Omental fat pad (tissue), 4 donors: ENCODE measurements around the gene CALY. TPM values are rescaled to one million over a fixed set of nuclear protein-coding genes. Genes with fewer than 3 reads are reported as not detected.
"Not testable (repeated sequence)": the region's sequence is repeated elsewhere in the genome, so short reads cannot be mapped to it uniquely, and the experiment has no call there.

ENCODE experiments used
- ATAC-seq: fragments of 150-250 bp; one replicate; pipeline ENCODE4 v1.9.1; 2016; ENCODE audit warnings: mild to moderate bottlenecking, moderate library complexity; ENCODE audit not compliant: low FRiP score
- DNase-seq: peaks from one replicate; pipeline ENCODE4 v3.0.0-alpha.2; 2019; ENCODE audit warnings: low spot score
- total RNA-seq, 4 donors: library from RNA; depleted of rRNA; stranded (reverse); fragments of >200 nt; gene quantifications; one replicate each; pipeline ENCODE4 v1.1.0, GENCODE V29; 2016
- TF ChIP-seq, protein P1 (sequence below), 3 donors: fragments of 450-650 bp; IDR thresholded peaks; one replicate each; pipeline ENCODE4 v1.5.1; 2016 to 2017; ENCODE audit warnings: antibody characterized with exemption in 3 of 3, mild to moderate bottlenecking in 3 of 3, moderate library complexity in 2 of 3

The CALY gene
- total RNA-seq, 4 donors from 2014 or later, result not detected

DNA sequence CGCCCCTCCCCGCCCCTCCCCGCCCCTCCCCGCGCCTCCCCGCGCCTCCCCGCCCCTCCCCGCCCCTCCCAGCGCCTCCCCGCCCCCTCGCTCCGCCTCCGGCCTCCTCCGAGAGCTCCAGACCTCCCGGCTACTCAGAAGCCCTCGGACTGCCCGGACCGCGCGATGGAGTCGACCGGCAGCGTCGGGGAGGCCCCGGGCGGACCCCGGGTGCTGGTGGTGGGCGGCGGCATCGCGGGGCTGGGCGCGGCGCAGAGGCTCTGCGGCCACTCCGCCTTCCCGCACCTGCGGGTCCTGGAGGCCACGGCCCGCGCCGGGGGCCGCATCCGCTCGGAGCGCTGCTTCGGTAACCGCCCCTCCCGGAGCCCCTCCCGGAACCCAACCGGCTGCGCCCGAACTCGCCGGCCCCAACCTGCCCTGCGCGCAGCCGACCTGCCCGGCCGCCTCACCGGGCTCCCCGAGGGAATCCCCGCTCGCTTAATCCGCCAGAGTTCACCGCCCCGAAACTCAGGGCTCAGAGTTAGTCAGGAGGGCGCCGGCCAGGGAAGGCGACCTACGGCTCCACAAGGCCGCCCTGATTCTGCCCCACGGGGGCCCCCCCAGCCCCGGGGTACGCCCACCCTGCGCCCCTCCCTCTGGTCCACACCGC is 42.6 kb upstream of the CALY start, which contains the start of gene PAOX:
Gene PAOX (plus strand): TSS at position 111 of the 649 bp plus-strand sequence. CDS start 55 bp downstream, at position 166.
- ATAC-seq (peak; percentile 73), DNase-seq (no peak)
- TF ChIP-seq, protein P1, sequence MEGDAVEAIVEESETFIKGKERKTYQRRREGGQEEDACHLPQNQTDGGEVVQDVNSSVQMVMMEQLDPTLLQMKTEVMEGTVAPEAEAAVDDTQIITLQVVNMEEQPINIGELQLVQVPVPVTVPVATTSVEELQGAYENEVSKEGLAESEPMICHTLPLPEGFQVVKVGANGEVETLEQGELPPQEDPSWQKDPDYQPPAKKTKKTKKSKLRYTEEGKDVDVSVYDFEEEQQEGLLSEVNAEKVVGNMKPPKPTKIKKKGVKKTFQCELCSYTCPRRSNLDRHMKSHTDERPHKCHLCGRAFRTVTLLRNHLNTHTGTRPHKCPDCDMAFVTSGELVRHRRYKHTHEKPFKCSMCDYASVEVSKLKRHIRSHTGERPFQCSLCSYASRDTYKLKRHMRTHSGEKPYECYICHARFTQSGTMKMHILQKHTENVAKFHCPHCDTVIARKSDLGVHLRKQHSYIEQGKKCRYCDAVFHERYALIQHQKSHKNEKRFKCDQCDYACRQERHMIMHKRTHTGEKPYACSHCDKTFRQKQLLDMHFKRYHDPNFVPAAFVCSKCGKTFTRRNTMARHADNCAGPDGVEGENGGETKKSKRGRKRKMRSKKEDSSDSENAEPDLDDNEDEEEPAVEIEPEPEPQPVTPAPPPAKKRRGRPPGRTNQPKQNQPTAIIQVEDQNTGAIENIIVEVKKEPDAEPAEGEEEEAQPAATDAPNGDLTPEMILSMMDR (IDR thresholded peaks at IDR 0.05), result no peak

DNA sequence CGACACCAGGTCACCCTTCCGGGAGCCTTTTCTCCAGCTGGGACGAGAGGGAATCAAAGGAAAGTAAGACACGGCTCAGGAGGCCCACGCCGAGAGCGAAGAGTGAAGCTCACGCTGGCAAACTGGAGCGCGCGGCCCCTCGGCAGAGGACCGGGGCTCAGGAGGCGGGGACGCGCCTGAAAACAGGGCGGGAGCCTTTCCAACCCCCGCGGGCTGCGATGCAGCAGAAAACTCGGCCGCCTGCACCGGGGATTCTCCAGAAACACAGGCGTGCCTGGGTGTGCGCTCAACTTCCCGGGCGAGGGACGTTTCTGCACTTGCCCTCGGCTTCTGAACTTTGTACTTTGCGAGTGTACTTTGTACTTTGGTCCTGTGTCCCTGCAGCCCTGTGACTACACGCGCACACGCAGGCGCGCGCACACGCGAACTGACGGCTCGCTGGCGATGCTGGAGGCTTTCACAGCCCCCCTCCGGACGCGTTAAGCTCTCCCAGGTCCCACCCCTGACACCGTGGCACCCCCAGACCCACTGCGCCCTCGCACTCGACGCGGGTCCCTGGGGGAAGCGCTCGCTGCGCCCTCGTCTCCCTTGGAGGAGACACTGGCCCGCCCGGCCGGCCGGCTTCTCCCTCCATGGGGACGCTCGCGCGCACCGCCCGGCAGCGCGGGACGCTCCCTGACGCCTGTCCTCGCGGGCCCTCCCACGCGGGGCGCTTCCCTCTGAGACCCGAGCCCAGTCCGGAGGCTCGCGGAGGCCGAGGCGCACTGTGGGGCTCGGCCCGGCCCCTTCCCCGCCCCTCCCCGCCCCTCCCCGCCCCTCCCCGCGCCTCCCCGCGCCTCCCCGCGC is 41.8 kb upstream of the CALY start:
- ATAC-seq, result peak; percentile 43
- TF ChIP-seq, protein P1 (IDR thresholded peaks at IDR 0.05), result no peak
- no peak for DNase-seq

- no peak for ATAC-seq
- no peak for DNase-seq
- TF ChIP-seq, protein P1 (IDR thresholded peaks at IDR 0.05), result no peak
These were observed 41.1 kb upstream of the CALY start for GRCh38 chr10:133377818-133378250.

GRCh38 chr10:133377025-133377817 is 40.5 kb upstream of the CALY start:
- TF ChIP-seq, protein P1 (IDR thresholded peaks at IDR 0.05), result no peak
- no peak for ATAC-seq
- DNase-seq, result no peak

DNA sequence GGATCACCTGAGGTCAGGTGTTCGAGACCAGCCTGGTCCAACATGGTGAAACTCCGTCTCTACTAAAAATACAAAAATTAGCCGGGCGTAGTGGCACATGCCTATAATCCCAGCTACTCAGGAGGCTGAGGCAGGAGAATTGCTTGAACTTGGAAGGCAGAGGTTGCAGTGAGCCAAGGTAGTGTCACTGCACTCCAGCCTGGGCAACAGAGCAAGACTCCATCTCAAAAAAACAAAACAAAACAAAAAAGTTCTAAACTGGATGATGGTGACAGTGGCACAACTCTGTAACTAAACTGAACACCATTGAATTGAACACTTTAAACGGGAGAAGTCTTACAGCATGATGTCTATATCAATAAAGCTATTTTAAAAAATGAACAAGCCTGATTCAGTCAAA is 39.5 kb upstream of the CALY start:
- ATAC-seq, DNase-seq: not testable (repeated sequence)

DNA sequence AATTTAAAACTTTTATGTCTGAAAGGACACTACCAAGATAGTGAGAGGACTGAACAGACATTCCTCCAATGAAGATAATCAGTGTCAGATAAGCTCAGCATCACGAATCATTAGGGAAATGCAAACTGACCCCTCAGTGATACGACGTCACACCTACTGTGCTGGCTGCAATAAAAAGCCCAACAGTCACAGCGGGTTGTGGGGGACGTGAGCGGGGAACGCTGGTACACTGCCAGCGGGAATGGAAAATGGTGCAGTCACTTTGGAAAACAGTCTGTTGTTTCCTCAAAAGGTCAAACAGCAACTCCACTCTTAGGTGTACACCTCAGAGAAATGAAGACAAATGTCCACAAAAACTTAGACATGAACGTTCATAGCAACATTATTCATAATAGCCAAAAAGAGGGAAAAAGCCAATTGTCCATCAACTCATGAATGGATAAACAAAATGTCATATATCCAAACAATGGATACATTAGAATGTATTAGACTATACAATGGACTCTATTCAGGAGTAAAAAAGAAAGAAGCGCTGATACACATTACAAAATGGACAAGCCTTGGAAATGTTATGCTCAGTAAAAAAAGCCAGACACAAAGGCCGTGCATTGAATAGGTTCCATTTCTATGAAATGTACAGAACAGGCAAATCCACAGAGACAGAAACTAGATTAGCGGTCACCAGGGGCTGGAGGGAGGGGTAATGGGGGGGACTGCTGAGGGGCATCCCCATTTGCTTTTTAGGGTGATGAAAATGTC is 38.8 kb upstream of the CALY start:
- TF ChIP-seq, protein P1 (IDR thresholded peaks at IDR 0.05), result no peak
- ATAC-seq, result no peak
- no peak for DNase-seq
